HG02884 (cell line): ENCODE results near the gene ROBO2.

ENCODE experiments used
- ATAC-seq: cut with Tn5 transposase; IDR thresholded peaks from one replicate; pipeline ENCODE4 v1.9.1; 2021; ENCODE audit warnings: mild to moderate bottlenecking, moderate library complexity; ENCODE audit not compliant: unreplicated experiment

Gene ROBO2

DNA sequence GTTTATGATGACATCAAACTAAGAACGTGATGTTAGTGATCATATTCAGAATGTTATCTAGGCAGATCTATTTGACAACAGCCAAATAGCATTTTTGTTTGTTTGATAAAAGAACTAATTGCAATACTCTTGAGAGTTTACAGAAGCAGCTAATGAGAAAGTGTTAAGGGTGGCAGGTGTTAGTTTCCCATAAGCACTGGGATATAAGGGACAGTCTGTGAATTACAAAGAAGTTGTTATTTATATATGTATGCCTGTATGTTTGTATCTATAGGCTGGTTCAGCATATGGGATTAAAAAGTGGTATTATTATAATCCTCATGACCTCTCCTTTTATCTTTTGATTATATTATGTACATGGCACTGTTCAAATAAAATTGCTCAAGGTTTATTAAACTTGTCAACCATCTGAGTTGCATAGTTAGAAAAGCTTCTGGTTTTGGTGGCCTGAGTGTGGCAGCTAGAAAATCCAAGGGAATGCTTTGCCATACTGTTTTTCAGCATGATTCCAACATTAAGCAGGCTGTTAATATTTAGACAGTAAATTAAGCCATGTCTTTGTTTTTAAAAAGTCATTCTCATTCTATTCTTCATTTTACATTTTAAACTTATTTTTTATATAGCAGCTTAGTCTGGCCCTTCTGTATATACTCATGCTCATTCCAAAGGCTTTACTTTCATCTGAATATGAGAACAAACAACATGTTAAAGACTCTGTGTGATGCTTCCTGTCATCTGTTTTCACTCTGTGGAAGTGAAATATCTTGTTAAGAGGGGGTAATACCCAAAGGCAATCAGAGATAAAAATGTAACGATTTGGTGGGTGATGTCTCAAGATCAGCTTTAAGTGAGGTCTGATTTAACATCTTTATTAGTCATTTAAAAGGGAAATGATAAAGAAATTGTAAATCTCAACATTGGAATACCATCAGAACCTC lies 13.1 kb downstream of the ROBO2 start:
- ATAC-seq, result no peak

GRCh38 chr3:77053795-77054194 lies 13.9 kb downstream of the ROBO2 start:
- ATAC-seq, result no peak

GRCh38 chr3:77055841-77056341 lies 16.0 kb downstream of the ROBO2 start:
- no peak for ATAC-seq

- no peak for ATAC-seq
These were observed 19.5 kb downstream of the ROBO2 start for GRCh38 chr3:77059354-77059753.

GRCh38 chr3:77063423-77063822 lies 23.5 kb downstream of the ROBO2 start:
- no peak for ATAC-seq

DNA sequence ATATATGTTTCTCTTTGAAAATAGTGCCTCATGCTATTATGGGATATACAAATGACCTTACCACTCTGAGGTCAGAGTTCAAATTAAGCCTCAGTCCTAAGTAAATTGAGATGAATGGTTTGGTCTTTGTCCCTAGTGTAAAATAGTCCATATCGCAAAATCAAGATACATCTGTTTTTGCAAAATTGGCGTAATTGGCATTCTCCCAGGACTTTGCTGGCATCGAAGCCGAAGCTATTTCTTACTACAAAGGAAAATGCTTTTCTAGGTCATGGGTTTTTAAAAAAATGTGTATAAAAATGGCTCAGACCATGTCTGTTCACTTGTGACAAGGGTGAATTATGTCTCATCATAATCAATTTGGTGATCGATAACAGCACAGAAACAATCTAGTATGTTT lies 25.9 kb downstream of the ROBO2 start:
- no peak for ATAC-seq

DNA sequence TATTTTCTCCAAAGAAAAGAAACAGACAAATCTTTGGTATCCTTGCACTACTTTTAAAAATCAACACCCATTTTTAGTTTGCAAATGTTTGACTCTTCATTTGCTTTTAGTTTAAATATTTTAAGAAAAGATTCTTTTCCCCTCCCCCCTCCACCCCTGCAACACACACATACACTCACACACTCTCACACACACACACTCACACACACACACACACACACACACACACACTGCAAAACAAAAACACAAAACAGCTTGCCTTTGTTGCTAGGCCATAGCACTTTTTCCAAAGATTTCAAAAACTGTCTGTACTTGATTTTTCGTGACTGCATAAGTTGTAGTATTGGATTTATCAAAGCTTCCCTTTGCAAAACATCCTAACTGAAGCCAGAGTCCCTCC lies 26.9 kb downstream of the ROBO2 start:
- ATAC-seq, result no peak

DNA sequence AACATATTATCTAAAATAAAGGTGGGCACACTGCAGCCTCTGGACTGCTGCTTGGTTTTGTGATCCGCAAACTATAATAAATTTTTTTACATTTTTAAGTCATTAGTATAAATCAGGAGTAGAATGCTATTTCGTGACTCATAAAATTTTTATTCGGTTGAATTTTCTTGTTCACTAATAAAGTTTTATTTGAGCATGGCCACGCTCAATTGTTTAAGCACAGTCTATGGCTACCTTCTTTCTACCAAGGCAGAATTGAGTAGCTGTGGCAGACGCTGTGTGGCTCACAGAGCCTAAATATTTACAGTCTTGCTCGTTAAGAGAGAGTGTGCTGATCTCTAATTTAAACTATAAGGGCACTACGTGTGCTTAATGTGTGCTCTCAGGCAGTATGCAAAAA lies 28.9 kb downstream of the ROBO2 start:
- ATAC-seq, result no peak

GRCh38 chr3:77071364-77071763 lies 31.5 kb downstream of the ROBO2 start:
- ATAC-seq, result no peak

- no peak for ATAC-seq
These were observed 31.9 kb downstream of the ROBO2 start for GRCh38 chr3:77071809-77072208.

DNA sequence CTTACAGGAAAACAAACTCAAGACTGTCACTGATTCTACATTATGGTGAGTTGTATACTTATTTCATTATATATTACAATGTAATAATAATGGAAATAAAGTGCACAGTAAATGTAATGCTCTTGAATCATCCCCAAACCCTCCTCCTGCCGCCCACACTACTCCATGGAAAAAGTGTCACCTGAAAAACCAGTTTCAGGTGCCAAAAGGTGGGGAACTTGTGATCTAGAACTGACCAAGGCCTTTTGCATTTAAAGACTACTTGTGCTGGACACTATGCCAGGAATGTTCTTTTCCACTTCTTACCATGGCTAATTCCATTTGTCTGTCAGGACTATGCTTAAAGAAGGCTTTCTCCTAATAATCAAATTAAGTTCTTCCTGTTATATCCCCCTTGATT lies 32.3 kb downstream of the ROBO2 start:
- no peak for ATAC-seq

DNA sequence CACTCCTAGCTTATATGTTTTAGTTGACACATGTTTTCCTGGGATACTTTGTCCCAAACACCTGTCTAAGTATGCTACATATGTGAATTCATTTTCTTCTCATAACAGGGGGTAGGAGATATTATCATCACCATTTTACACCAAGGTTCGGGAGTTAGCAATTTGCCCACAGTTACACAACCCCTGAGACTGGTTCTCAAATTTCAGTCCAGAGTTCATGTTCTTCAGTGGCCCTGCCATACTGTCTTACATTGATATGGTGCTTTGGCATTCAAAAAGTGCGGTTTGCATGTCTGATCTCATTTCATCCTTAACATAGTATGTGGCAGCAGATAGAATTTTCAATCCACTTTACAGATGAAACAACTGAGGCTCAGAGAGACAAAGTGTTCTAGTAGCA lies 38.4 kb downstream of the ROBO2 start:
- no peak for ATAC-seq

DNA sequence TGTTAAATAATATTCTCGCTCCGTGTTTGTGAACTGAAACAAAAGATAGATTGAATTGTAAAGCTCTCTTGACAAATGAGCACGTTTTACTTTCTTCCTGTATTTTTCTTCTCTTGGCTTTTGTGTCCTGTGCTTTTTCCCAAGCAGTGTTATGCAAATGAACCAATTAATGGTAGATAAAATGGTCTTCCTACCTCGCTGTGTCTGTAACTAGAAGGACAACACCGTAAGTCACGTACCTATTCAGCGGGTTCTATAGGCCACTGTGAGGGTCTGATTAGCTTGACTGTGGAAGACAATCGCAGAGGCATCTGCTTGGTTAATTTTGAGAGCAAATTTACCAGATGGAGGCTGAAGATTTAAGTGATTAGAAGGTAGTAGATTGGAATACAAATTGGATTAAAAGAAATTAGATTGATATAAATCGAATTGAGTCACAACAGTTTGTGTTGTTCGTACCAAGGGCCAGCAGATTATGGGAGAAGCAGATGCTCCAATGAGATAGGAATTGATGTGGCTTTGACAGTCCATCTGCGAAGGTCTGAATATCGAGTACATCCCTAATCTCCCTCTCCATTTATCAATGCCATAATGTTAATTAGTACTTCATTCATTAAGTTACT lies 40.2 kb downstream of the ROBO2 start:
- no peak for ATAC-seq

- ATAC-seq, result no peak
These were observed 41.4 kb downstream of the ROBO2 start for GRCh38 chr3:77081240-77081661.

- ATAC-seq, result no peak
These were observed 44.6 kb downstream of the ROBO2 start for GRCh38 chr3:77084511-77084910.

DNA sequence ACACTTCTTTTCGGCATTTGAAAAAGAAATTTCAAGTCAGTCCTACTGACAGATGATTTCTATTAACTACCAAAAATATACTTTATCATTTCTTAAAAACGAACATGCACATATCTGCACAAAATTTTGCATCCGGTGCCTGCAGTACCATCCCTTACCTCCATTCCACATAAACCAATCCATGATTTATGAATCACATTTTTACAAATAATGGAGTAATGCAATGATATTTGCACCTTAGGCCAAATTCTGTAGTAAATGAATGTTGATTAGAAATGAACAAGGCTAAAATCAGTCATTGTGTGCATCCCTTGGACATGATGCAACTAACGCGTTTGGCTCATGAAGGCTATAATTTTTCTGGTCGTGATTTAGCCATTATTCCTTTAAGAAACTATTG lies 46.5 kb downstream of the ROBO2 start:
- ATAC-seq, result no peak

- no peak for ATAC-seq
These were observed 51.9 kb downstream of the ROBO2 start for GRCh38 chr3:77091809-77092208.

GRCh38 chr3:77093101-77093500 lies 53.2 kb downstream of the ROBO2 start:
- ATAC-seq, result no peak

DNA sequence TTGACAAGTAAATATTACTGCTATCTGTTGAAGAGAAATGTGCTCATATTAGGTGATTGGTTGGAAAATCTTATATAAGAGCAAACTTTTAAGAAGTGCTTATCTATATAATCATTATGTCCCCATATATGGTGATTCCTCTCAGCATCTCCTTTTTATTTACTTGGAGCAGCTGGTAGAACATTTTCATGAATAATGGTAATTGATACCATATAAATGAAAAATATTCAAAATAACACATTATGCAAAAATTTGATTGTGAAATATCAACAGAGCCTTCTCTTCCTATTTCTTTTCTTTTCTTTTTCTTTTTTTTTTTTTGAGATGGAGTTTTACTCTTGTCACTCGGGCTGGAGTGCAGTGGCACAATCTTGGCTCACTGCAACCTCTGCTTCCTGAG lies 56.2 kb downstream of the ROBO2 start:
- no peak for ATAC-seq

DNA sequence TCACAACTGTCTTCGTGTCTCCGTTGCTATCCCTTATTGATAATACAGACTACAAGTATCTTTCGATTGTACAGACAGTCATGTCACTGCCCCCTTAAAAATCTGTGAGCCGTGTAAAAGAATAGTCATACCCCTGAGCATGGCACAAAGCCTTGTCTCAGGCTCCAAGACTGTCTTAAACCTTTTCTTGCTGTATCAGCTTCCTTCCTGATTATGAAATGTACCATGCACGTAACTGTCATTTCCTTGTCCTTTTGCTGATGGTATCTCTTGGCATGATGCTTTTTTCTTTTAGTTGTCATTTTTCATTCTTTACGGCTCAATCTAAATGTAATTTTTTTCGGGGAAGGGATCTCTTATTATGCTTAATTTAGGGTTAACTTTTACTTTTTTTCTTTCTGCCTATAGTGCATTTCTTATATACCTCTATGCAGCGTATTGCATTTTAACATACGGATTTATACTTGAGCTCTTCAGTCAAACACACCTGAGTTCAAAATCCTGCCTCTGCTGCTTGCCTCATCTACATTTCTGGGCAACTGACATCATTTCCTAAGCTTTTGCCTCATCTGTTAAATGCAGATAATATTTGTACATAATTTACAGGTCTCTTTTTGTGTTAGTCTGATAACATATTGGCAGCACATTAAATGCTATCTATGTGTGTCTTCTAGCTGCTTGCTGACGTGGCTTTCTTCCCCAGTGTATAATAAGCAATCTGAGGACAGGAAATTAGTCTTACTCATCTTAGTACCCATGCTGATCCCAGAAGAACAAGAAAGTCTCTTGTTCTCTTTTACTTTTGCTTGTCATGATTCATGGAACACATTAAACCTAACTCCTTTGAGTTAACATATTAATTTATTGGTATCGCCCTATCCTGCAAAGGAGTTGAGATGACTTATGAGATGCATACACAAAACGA lies 57.3 kb downstream of the ROBO2 start:
- no peak for ATAC-seq
